ENCODE data around the gene FTCD.

Gene FTCD

DNA sequence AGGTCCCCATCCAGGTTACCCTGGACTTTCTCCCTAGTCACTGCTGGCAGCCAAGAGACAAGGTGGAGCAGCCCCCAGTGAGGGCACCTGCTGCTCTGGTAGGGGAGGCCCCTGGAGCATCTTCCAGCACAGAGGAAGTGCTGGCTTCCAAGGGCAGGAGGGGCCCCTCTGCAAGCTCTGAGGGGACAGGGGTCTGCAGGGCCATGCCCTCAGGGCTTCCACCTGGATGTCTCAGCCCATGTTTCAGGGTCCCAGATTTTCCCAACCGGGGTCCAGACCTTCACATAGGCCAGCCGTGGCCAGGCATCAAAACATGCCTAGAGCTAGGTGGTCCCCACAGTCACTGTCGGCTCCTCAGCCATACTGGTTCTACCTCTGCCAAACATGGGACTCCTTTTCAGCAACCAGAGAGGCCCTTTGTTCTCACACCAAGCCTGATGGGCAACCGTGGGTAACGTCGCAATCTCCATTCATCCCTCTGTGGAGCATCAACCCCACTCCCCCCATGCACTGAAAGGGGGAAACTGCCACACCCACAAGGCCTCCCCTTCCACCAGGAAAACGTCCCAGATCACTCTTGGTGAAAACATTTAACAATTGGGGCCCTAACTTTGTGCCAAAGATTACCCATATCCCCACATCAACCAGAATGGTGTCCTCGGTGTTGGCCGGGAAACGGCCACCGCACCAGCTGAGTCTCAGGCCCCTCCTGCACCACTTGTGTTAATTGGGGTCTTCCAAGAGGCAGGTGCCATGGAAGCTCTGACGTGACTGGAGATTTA, 59.4 kb downstream of the FTCD start:
- DNase-seq (ENCODE audit: insufficient read length, low spot score) (no peak), FAIRE-seq (no peak)

DNA sequence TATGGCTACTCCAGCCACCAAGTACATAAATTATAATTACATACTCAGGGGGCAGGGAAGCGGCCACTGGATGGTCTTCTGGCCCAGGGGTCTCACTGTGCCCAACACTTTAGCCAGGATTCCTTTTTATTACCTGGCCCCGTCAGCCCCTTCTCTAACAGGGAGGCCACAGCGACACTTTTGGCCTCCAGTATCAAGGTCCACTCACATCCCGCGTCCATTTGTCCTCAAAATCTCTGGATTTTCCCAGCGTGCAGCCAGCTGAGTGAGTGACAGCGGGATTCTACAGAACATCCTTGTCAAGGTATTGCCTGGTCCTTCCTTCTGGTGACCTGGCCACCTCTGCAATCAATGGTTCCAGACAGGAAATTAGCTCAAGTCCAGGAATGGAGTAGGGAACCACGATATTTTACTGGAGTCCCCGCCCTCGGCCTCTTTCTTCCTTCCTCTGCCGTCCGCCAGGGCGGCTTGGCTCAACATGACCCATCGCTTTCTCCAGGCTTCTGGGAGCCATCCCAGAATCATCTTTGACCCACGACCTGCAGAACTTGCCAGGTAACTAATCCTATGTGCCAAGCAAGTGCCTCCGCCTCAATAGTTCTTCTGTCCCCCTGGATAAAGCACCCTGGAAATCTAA, 60.2 kb downstream of the FTCD start:
- FAIRE-seq (no peak), DNase-seq (ENCODE audit: insufficient read length, low spot score) (no peak)

DNA sequence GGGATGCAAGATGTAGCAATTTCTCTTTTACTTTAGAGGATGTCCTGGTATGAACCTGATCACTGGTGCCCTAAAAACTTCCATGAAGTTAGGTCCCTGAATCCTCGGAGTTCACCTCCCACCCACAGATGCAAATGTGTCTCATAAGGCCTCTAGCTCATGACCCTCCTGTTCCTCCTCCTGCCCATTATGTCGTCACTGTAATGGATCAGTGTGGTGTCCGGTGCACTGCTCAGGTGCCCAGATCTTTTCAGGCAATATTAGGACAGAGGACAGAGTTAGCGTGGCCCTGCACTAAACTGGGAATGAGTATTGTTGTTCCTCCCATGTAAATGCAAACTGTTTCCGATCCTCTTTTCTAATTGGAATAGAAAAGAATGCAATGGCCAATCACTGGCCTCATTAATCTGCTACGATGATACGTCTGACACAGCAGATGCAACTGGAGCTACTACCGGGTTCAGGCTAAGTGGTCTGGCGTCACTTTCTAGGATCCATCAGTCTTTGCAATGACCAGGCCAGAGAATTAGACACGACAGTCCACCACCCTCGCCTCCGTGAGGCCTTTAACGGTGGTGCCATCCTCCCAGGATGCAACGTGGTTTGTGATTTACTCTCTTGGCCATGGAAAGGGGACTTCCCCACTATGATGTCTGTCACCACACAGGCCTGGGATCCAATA, 60.8 kb downstream of the FTCD start:
- DNase-seq (ENCODE audit: insufficient read length, low spot score) (no peak), FAIRE-seq (no peak)

DNA sequence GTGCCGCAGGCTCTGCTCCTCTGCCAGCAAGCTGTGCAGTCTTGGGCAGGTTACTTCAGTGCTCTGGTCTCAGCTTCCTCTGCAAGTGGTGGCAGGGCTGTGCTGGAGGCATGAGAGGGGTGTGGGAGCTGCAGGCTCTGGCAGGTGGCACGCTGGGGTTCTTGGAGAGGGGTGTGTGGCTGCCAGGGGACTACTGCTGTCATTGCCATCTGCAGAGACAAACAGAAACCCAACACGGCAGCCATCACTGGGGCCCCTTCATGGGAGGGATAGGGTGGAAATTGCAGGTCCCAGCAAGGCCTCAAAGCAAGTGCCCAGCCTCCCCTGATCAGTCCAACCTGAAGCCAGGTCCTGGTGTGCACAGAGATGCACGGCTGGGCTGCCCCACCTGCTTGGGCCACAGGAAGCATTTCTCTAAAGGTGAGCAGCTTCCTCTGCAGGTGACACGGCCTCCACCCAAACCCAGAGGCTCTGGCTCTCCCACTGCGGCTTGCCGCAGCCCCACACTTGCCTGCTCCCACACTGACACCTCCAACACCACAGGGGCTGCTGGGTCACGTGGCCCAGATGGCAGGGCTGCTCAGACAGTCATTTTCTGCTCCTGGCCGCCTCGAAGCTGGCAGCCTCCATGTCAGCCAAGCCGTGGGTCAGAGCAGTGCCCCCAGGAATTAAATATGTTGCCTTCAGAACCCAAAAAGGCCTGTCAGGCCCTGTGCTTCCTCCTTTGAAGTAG, 61.5 kb downstream of the FTCD start:
- no peak for FAIRE-seq
- no peak for DNase-seq (ENCODE audit: insufficient read length, low spot score)

DNA sequence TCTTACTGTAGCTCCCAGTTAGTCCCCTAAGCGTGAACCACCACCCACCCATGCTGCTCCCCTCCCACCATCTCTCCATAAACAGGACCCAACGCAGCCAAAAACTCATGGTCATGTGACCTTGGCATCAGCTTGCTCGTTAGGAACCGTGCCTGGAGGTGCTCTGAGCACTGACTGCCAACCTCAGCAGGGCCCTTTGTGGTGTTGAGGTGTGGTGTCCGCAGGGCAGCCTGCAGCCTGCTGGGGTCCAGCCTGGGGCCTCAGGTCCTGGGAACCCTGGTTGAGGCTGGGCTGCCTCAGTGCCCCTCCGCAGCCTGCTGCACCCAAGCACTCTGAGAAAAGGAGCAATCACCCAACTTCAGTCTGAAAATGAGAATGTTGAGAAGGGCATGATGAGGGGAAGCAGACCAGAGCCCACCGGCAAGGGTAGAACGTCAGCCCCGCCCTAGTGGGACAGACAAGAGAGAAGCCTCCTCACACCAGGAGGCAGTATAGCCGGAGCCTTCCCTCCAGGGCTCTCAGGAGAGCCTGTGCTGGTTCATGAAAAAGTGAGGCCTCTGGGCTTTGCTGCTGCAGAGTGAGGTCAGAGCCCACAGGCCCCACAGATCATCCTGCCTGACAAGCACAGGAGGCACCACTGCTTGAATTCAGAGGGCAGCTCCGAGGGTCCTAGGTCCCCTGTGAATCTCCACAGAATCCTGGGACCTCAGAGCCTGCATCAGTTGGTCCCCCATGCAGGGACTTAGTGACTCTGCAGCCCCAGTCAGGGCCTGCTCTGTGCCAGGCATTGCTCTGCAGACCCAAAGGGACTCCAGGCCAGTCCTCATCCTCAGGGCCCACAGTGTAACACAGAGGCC, 62.3 kb downstream of the FTCD start:
- DNase-seq (ENCODE audit: insufficient read length, low spot score) (no peak), FAIRE-seq (no peak)

DNA sequence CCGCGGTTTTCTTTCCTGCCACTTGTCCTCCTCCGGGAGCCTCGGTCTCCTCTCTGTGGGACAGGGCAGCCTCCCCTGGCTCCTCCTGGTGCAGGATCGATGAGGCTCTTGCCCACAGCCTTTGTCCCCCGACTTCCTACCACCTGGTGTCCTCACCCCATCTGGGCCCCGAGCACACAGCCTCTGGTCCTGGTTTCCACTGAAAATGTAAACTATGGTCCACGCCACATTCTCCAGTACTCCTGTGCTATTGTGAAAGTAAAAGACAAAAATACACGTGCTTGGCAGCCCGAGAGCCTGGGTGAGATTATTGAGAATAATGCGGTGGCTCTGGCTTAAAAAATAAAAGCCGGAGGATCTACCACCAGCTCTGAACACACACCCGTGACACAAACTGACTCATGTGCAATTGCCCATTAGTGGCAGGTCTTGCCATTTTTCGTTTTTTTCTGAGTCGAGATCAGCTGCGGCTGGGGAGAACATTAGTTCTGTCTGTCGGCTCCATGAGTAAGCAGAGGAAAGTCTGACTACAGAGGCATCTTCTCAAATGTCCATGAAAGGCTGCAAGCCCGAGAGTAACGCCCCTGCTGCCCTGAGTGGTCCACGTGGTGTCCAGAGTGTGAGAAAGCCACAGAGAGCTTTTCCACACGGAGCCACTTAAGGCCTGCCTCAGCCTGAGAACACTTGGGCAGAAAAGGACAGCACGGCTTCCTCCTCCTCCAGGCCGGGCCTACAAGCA, 63.2 kb downstream of the FTCD start:
- FAIRE-seq (no peak), DNase-seq (ENCODE audit: insufficient read length, low spot score) (no peak)

DNA sequence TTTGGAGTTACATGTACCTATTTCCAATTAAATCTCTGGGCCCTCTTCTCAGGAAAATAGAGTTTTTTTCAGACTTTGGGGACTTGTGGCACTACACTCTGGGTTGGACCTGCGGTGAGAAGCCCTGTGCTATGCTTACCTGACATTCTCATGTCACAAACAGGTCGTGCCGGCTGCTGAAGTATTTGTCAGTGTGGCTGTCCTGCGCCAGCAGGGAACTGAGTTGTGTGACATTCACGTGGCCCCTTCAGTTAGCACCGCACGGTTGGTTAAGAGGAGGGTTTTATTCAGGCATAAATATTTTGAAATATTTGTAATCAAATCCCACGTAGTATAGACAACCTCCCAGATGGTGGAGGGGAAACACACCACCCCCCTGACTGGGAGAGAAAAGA, 63.8 kb downstream of the FTCD start:
- no peak for FAIRE-seq
- DNase-seq (ENCODE audit: insufficient read length, low spot score), result no peak

DNA sequence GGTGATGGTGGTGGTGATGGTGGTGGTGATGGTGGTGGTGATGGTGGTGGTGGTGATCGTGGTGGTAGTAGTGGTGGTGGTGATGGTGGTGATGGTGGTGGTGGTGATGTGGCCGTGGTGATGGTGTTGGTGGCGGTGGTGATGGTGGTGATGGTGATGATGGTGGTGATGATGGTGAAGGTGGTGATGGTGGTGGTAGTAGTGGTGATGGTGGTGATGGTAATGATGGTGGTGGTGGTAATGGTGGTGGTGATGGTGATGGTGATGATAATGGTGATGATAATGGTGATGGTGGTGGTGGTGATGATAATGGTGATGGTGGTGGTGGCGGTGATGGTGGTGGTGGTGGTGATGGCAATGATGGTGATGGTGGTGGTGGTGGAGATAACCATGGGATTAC, 64.3 kb downstream of the FTCD start:
- DNase-seq (ENCODE audit: insufficient read length, low spot score) (no peak), FAIRE-seq (no peak)

DNA sequence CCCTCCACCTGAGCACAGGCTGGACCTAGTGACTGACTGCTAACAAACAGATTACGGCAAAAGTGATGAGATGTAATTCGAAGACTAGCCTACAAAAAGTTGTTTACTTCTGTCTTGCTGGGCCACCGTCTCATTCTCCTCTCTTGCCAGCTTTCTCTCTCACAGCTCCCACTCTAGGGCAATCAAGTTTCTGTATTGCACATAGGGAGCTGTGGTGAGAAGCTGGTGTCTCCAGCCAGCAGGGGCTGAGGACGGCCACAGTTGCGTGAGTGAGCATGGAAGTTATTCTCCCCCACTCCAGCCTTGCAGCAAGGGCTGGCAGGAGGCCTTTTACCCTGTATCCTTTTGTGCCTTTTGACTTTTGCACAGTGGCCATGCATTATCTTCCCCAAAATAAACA, 66.1 kb downstream of the FTCD start:
- FAIRE-seq, result no peak

DNA sequence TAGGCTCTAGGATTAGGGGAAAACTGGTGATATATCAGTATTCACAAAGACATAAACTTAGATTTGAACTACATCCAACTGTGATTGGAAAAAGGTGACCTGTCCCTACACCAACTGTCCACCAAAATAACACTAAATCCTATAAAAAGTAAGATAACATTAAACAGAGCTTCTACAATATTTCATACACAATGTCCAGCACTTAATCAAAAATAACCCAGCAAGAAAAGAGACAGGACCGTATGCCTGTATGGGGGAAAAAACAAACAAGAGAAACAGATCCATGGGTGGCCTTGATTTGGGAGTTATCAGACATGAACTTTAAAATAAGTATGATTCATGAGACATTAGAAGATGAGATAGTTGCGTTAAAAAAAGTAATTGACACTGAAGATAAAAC, 67.2 kb downstream of the FTCD start:
- DNase-seq (ENCODE audit: insufficient read length, low spot score) (no peak), FAIRE-seq (no peak)

More for the DNA sequence above, 66.1 kb downstream of the FTCD start:
- DNase-seq (ENCODE audit: insufficient read length, low spot score), result no peak

DNA sequence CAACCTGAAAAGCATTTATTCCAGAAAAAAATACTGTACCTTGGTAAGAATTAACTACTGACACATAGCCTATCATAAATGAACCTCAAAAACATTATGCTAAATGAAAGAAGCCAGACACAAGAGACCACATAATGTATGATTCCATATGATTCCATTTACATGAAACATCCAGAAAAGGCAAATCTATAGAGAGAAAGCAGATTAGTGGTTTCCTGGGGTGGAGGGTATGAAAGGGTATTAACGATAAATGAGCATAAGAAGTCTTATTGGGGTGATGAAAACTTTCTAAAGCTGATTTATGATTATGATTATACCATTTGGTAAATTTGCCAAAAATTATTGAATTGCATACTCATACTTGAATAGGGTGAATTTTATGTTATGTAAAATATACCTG, 67.7 kb downstream of the FTCD start:
- no peak for DNase-seq (ENCODE audit: insufficient read length, low spot score)
- no peak for FAIRE-seq
